GM21390 (cell line): ENCODE results near the gene ID2.

Experiments used
- ATAC-seq: cut with Tn5 transposase; IDR thresholded peaks from one replicate; pipeline ENCODE4 v1.9.1; 2021; ENCODE audit not compliant: unreplicated experiment

The ID2 gene

GRCh38 chr2:8682719-8683667 lies 1.1 kb downstream of the ID2 start:
- ATAC-seq, result no peak

- no peak for ATAC-seq
Measured at GRCh38 chr2:8684540-8684877, 2.7 kb downstream of the ID2 start.

DNA sequence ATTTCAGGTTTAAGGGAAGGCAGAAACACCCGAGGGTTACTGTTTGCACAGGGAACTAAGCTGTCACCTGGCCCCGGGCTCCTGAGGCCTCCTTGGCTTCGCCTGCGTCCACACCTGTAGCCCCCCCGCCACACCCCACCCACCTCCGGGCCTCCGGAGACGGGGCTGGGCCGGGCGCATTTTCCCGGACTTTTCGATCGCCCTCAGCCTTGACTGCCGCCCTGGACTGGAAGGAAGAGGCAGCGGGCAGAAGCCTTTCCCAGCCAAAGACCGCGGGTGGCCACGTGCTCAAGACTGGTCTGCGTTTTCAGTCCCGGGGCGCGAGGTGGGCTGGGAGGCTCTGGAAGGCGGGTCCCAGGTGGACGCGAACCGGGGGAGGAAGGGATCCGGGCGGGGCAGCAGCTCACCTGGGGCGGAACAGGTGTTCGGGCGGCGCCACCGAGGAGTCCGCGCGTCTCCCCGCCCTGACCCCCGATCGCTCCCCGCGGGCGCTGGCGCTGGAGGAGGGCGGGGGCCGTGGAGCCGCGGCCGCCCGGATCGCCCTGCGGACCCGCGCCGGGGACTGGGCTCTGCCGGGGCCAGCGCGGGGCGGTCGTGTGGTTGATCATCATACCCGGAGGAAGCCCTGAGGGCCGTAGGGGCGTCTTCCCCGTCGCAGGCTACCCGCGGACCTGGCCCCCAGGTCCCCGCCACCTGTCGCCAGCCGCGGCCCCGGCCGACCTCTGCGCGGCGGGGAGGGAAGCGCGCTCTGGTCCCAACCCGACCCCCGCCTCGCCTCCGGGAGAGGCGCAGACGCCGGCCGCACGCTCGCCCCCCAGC lies 3.2 kb downstream of the ID2 start:
- peak; percentile 10 for ATAC-seq

- peak; percentile 35 for ATAC-seq
Measured at GRCh38 chr2:8685697-8686358, 4.0 kb downstream of the ID2 start.

GRCh38 chr2:8691859-8692437 lies 10.1 kb downstream of the ID2 start:
- no peak for ATAC-seq

- ATAC-seq, result no peak
Measured at GRCh38 chr2:8692783-8693156, 10.9 kb downstream of the ID2 start.

- ATAC-seq, result no peak
Measured at GRCh38 chr2:8693157-8693821, 11.4 kb downstream of the ID2 start.

GRCh38 chr2:8694737-8695136 lies 12.9 kb downstream of the ID2 start:
- ATAC-seq, result no peak

GRCh38 chr2:8697190-8697589 lies 15.3 kb downstream of the ID2 start:
- no peak for ATAC-seq

DNA sequence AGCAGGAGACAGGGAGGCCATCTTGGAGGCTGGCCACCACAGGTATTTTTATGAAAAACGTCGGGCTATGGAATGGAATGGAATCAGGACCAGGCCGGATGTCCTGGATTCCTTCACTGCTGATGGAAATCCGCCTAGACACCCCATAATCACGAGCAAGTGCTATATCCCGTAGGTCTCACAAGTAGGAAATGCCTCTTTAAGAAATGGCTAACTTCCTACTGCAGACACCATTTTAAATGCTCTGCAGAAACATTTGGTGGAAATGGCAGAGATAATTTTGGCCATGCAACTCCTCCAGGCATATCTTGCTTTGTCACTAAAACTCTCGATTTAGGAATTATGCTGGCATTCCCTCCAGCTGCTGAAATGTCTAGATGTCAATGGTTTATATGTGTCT lies 18.0 kb downstream of the ID2 start:
- no peak for ATAC-seq

- ATAC-seq, result no peak
Measured at GRCh38 chr2:8701681-8702379, 20.0 kb downstream of the ID2 start.

GRCh38 chr2:8704906-8705305 lies 23.1 kb downstream of the ID2 start:
- no peak for ATAC-seq

- ATAC-seq, result no peak
Measured at GRCh38 chr2:8709611-8710010, 27.8 kb downstream of the ID2 start.

GRCh38 chr2:8710951-8711350 lies 29.1 kb downstream of the ID2 start:
- ATAC-seq, result no peak

GRCh38 chr2:8714283-8714682 lies 32.4 kb downstream of the ID2 start:
- no peak for ATAC-seq

DNA sequence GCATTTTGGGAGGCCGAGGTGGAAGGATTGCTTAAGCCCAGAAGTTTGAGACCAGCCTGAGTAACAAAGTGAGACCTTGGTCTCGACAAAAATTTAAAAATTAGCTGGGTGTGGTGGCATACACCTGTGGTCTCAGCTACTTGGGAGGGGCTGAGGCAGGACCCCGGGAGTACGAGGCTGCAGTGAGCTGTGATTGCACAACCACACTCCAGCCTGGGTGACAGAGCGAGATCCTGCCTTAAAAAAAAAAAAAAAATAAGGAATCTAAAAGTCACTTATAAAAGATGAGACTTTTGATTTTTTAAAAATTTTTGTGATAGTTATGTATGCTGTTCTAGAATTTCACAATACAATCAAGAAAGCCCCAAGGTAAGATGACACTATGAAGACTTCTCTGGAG lies 33.1 kb downstream of the ID2 start:
- no peak for ATAC-seq

DNA sequence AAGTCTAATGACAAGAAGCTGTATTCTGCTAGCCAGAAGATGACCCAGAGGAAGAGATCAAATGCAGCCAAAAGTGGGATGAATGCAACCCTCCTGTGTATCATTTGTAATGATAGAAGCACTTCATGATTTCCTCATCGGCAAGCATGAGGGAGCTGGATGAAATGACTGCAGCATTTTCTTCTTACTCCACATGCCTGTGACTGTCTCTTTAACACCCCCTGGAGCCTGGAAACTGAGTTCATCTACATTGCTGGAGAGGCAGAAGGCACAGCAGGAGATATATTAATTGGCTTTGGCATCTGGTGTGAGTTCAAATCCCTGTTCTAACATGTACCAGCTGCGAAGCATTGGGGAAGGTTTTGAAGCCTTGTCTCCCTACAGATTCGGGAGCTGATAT lies 37.7 kb downstream of the ID2 start:
- ATAC-seq, result no peak

DNA sequence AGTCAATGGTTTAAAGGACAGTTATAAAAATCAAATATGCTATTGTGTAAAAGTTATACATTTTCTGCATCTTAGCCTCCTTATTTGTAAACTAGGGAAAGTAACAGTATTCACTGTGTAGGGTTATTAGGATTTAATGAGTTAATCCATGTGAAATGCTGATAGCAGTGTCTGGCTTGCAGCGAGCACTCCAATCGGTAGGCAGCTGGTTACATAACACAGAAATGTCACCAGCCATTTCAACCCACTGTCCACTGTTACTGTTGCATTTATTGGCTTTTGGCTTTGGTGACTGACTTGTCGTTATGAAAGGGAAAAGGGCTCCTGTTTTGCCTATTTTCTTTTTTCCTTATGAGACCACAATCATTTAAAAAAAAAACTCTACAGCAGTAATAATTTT lies 38.9 kb downstream of the ID2 start:
- no peak for ATAC-seq

GRCh38 chr2:8721410-8721809 lies 39.6 kb downstream of the ID2 start:
- ATAC-seq, result no peak

DNA sequence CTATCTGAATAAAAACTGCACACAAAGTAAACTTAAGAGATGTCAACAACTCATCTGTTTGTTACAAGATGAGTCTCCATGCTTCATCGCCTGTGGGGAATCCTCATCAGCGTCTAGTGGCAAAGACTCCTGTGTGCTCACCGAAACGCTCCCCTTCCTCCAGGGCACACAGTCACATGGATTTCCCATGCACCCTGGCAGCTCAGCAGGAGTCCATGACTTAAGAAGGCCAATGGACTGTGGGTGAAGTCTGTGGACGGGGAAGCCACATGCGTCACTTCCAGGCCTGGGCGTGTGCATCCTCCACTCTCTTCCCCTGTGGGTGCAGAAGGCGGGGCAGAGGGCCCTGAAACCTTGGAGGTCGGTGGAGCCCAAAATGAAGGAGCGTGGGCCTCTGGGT lies 41.1 kb downstream of the ID2 start:
- no peak for ATAC-seq
